HepG2 (cell line): Measurements from ENCODE around the gene RREB1.

Source experiments
- AHR ChIP-seq: IDR thresholded peaks from 2 replicates; pipeline ENCODE4 v1.6.1; 2018; ENCODE audit warnings: missing genetic modification reagents, missing compliant biosample characterization
- CSRNP2 ChIP-seq: sonication (generic); formaldehyde crosslinking; conservative IDR thresholded peaks from 2 replicates; pipeline ENCODE4 v1.8.0; 2022; ENCODE audit warnings: low read depth, missing genetic modification reagents
- EZH2 ChIP-seq: conservative IDR thresholded peaks from 2 replicates; pipeline ENCODE4 v1.6.1; 2012; ENCODE audit warnings: mild to moderate bottlenecking, low read depth, low read length, moderate library complexity
- FOXO1 ChIP-seq: sonication (generic); formaldehyde crosslinking; IDR thresholded peaks from 2 replicates; pipeline ENCODE4 v1.4.0; 2020; ENCODE audit warnings: missing genetic modification reagents
- MYNN ChIP-seq: sonication (generic); formaldehyde crosslinking; IDR thresholded peaks from 2 replicates; pipeline ENCODE4 v1.4.0; 2020; ENCODE audit warnings: mild to moderate bottlenecking, low read depth, missing genetic modification reagents
- POLR2A ChIP-seq, 2 experiments: IDR thresholded peaks; 2 replicates each; pipeline ENCODE4 v1.6.1; 2011; ENCODE audit warnings: low read depth in 2 of 2, low read length in 2 of 2, mild to moderate bottlenecking in 1 of 2, moderate library complexity in 1 of 2; ENCODE audit not compliant: insufficient read depth in 1 of 2
- RNF2 ChIP-seq: fragments of 450-650 bp; conservative IDR thresholded peaks from 2 replicates; pipeline ENCODE4 v1.6.1; 2016; ENCODE audit warnings: low read depth
- TP53 ChIP-seq: sonication (generic); formaldehyde crosslinking; conservative IDR thresholded peaks from 2 replicates; pipeline ENCODE4 v1.4.0; 2020; ENCODE audit warnings: missing genetic modification reagents
- ZNF570 ChIP-seq: sonication (generic); formaldehyde crosslinking; IDR thresholded peaks from 2 replicates; pipeline ENCODE4 v1.4.0; 2020; ENCODE audit warnings: mild to moderate bottlenecking, missing genetic modification reagents, borderline replicate concordance
- ZNF780A ChIP-seq: sonication (generic); formaldehyde crosslinking; IDR thresholded peaks from 2 replicates; pipeline ENCODE4 v1.8.0; 2022; ENCODE audit warnings: mild to moderate bottlenecking, missing genetic modification reagents, moderate library complexity

DNA sequence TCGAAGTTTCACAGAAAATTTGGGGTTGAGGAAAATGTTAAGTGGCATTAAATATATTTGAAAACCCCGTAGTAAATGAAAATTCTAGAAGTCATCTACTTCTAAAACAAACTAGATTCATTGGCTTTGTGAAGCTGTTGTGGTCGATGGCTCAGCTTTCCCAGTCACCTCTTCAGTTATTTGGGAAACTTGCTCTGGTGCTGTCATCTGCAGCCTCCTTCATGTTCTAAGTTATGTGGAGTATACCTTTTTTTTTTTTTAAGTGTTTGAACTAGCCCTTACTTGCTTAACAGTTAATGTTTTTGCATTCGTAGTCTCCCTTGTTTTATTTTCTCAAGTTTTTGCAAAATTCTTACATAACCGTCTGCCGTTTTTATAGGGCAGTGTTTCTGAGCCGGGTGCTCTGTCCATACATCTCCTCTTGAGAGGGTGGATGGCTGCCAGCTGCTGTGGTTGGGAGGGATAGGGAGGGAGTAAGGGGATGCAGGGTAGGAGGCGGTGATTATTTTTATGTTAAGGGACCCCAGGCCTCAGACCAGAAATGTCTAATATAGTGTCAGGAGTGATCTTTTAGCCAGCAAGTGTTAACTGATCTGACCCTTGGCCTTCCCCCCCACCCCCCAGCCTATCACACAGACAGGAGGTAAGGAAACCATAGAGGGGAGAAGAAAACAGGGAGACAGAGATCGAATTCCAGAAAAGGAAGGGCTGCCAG lies 7.1 kb downstream of the RREB1 start:
- TF ChIP-seq MYNN (CRISPR knock-in tag) (no peak), ZNF780A (CRISPR knock-in tag) (no peak), CSRNP2 (CRISPR knock-in tag) (no peak), POLR2A (IDR thresholded peaks at IDR 0.05; ENCODE audit: insufficient read depth in 1 of 2, low read depth in 2 of 2, low read length in 2 of 2) (no peak), FOXO1 (CRISPR knock-in tag) (no peak), TP53 (CRISPR knock-in tag) (no peak), ZNF570 (CRISPR knock-in tag) (no peak), EZH2 (no peak), RNF2 (no peak), AHR (CRISPR knock-in tag) (no peak)
